GM19467 (cell line): ENCODE measurements around the gene RCBTB2.

Experiments used
- ATAC-seq: cut with Tn5 transposase; IDR thresholded peaks from one replicate; pipeline ENCODE4 v1.9.1; 2021; ENCODE audit warnings: mild to moderate bottlenecking, moderate library complexity; ENCODE audit not compliant: unreplicated experiment

The RCBTB2 gene

DNA sequence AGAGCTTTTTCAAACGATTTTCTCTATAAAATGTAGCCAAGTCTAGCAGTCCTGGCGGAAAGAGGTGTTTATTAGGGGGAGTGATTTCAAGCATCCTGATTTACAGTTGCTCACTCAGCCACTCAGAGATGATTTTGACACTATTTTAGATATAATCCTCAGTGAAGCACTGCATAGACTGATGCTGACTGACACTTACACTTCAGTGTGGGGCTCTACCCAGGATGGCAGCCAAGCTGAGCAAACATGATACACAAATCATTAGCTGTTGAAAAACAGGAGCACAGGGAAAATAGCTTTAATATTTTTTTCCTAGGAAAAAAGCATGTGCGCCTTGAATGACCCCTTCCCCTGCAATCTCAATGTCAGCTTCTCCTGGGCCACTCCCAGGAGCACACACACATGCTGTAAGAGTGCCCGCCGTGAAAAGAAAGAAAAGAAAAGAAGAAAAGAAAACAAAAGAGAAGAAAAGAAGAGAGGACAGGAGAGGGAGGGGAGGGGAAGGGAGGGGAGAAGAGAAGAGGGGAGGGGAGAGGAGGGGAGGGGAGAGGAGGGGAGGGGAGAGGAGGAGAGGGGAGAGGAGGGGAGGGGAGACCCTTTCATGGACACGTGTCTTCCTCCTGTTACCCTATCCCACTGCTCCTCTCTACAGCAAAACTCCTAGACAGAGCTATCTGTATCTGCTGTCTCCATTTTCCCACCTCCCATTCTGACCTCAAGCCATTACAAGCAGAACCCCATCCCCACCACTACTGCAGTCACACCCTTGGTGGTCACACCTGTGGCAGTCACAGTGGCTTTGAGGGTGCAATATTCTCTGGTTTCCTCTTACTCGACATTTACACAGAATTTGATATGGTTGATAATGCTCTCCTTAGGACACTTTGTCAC lies 36.4 kb downstream of the RCBTB2 start:
- ATAC-seq, result no peak

DNA sequence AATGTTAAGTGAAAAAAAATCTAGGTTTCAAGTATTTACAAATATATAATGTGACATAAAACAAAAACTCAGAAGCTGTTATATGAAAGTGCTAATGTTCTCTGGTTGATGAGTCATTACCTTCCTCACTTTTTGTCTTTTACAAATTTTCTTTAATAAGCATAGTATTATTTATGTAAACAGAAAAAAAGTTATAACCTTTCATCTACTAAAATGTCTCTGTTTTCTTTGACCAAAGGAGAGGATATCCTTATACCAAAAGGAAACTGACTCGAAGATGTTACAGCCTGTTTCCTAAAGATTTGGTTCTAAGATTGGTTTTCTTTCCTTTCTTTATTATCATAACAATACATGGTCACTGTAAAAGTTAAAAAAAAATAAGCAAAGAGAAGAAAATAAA lies 38.0 kb downstream of the RCBTB2 start:
- no peak for ATAC-seq

DNA sequence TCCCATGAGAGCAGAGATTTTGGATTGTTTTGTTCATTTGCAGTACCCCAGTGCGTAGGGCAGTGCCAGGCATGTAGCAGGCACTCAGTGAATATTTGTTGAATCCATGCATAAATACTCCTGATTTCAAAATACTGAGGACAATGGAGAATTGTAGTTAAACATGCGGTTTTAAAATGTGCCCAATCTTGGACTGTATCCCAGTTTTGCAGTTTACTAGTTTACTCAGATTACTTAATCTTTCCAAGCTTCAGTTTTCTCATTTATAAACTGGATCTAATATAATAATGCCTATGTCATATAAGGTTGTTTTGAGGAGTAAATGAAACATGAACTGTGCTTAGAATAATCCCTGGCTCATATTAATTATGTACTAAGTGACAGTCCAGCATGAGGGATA lies 39.0 kb downstream of the RCBTB2 start:
- ATAC-seq, result no peak

DNA sequence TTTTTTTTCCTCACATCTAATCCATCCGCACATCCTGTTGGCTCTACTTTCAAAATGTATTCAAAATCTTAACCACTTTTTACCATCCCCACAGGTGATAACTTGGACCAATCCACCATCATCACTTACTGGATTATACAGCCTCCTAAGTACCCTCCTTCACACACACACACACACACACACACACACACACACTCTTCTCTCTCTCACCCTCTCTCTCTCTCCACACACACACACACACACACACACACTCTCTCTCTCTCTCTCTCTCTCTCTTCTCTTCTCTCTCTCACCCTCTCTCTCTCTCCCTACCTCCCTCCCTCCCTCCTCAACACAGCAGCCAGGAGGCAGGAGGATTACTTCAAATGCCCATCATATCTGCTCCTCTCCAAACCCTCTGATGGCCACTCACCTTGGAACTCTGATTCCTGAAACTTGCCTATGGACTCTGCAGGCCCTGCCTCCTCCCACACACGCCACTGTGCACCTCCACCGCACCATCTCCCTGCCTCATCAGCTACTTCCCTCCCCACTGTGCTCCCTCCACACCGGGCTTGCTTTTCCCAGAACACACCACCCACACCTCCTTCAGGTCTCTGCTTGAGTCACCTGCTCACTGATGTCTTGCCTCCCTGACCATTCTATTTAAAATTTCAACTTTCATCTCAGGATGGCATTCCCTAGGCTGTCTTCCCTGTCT lies 39.7 kb downstream of the RCBTB2 start:
- no peak for ATAC-seq

DNA sequence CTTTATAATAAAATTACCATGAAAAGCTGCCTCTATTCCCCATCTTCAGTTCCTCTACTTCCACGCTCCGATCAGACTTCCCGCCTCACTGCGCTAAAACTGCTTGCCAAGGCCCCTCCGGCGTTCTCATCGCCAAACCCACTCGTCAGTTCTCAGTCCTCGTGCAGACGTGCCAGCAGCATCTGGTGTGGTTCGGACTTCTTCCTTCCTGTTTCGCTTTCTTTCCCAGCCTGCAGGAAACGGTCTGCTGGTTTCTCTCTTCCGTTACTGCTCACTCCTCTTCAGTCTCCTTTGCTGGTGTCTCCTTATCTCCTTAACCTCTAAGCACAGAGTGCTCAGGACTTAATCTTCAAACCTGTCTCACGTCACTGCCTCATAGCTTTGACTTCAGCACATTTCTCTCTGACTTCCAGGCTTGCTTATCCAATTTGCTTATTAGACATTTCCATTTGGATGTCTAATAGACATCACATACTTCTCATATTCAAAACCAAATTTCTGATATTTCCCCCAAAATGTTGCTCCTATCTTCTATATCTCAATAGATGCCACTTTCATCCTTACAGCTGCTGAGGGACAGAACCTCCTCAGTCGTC lies 40.3 kb downstream of the RCBTB2 start:
- peak; percentile 82 for ATAC-seq

DNA sequence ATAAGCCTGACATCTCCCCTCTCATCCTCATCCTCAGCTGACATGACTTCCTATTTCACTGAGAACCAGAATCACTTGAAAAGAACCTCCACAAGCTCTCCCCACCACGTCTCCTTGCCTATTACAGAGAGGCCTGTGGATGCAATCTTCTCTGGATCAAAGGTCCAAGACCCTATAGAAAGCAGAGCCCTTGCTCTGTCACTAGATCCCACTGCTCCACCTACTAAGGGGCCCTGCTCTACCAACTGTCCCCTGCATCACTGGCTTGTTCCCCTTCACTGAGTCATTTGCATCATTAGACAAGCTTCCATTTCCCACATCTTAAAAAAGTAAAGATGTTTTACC lies 40.8 kb downstream of the RCBTB2 start:
- peak; percentile 49 for ATAC-seq

DNA sequence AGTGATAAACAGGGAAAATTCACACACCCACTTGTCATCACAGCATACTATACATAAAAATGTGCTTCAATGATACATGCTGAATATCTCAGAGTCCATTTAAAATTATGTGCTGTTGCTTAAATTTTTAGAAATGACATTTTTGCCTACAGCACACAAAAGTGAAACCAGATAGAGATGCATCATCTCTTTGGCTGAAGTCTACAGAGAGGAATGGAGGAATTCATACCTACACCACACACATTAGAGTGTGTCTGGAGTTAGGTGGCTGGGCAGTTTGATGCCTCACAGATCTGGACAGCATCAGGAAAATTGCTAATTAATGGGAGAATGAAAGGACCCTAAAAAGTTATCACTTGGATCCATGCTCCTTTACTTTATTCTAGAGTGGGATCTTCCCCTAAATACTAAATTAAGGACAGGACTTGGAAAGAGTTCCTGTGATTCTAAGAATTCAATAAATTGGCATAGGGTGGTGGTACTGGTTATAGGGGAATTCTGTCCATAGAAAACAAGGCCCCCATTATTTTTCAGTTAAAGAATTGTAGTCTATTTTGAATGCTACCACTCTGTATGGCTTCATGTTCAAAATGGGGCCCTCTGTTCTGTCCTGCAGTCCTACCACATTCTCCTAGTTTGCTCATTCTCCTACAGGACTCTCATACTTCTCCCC lies 41.3 kb downstream of the RCBTB2 start:
- ATAC-seq, result no peak

DNA sequence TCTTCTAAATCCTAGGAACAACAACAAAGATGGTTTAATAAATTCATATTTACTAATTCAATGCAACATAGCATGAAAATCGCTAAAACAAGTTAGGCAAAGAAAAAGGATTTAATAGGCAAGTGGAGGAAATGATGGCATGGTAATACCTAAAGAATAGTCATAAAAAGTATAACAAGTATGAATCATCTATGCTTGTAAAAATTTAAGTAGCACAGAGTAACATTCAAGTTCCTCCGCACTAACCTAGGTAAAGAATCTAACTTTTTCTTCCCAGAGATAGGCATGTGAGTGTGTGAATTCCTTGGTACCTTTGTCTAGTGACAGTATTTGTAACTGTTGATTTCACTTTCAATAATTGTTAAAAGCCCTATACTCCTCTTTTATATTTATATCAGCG lies 42.6 kb downstream of the RCBTB2 start:
- no peak for ATAC-seq

DNA sequence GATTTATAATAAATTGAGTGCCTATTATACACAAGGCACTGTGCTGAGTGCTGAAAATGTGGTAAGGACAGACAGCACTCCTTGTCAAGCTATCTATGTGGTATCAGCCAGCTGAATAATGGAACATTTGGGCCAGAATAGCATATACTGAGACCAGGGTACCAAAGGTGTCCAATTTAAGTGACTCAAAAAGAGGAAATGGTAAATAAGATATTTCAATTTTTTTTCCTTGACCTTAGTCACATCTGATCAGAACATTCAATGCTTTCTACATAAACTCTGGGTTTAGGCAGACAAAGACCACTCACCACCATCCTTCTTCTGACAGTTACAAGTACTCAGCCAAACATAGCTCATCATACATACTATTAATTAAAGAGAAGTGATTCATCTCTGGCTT lies 43.2 kb downstream of the RCBTB2 start:
- no peak for ATAC-seq

DNA sequence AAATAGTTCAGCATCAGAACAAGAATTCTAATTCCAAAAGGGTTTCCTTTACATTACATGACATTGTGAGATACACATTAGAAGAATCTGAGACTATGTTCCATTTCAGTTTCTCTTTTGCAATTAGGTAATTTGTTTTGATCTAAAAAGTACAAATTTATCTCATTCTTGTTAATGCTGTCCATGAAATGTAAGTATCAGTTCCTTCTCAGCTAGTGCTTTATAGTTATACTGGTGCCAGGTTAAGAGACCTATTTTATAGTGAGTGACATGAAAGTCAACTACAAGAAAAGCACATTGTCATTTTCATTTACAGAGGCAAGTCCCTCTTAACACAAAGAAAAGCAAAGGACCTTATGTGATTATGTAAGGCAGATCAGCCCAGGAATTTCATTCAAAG lies 43.9 kb downstream of the RCBTB2 start:
- ATAC-seq, result no peak

DNA sequence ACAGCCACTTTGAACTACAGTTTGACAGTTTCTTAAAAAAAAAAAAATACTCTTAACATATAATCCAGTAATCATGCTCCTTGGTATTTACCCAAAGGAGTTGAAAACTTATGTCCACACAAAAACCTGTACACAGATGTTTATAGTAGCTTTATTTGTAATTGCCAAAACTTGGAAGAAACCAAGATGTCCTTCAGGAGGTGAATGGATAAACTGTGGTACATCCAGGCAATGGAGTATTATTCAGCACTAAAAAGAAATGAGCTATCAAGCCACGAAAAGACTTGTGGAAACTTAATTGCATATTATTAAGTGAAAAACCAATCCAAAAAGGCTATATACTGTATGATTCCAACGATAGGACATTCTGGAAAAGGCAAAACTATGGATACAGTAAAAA lies 44.9 kb downstream of the RCBTB2 start:
- no peak for ATAC-seq

DNA sequence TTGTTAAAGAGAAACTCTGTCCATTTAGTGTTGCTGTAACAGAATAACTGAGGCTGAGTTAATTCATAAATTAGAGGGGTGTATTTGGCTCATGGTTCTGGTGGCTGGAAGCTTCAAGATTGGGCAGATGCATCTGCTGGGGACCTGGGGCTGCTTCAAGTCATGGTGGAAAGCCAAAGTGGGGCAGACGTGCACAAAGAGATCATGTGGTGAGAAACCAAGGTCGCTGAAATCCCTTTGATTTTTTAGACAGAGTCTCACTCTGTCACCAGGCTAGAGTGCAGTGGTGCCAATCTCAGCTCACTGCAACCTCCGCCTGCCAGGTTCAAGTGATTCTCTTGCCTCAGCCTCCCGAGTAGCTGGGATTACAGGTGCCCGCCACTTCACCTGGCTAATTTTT lies 46.0 kb downstream of the RCBTB2 start:
- no peak for ATAC-seq

DNA sequence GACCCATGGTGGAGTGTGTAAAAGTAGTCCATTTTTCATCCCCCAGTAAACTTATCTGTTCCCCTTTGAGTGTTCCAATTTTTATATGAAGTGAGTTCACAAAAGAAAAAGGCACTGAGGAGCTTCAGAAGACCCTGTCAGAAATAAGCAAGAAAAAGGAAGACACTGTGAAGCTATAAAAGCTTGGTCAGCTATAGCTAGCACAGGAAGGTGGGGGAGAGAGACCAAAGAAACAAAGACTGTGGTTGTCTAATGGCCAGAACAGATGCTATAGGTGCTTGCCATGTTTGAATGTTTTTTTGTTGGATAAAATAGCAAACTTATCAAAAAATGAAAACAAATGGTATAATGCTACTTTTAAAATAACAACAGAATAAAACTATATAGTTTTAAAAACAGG lies 46.5 kb downstream of the RCBTB2 start:
- no peak for ATAC-seq

DNA sequence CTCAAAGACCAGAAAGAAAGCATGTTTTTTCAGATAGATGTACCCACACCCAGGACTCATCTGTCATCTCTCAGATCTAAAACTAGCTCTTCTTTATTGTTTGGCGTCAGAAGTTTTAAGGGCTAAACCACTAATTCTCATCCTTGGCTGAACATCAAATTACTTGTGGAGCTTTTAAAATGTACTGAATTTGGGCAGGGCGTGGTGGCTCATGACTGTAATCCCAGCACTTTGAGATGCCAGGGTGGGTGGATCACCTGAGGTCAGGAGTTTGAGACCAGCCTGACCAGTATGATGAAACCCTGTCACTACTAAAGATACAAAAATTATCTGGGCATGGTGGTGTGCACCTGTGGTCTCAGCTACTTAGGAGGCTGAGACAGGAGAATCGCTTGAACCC lies 47.4 kb downstream of the RCBTB2 start:
- ATAC-seq, result no peak

DNA sequence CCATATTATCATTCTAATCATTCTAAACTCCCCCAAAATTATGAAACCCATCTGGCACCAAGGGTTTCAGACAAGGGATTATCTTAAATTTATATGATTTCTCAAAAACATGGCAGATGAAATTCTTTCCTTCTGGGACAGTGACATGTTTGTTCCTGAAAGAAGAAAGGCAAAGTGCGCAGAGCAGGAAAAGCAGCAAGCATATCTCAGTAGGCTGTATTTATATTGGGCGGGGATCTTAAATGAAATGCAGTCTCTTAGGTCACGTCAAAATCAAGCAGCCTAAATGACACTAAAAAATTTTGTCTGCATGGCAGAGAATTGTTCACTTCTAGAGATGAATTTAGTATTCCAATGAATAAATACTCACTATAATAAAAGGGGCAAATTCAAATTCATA lies 49.3 kb downstream of the RCBTB2 start:
- no peak for ATAC-seq

DNA sequence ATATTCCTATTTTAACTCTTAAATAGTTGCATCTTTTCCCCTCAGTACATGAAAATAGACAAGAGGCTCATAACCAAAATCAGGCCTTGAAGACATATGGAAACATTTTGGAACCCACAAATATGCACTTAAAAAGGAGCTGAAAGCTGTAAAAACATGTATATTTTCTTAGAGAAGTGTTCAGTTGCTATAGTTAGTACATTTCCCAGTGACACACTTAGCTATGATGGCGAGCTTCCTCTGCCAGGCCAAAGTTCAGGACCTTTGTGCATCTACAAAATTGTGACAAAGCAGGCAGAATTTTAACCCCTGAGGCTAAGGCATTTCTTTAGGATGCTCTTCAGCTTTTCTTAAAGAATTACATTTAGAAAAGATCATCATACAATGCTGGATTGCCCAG lies 54.5 kb downstream of the RCBTB2 start:
- no peak for ATAC-seq

DNA sequence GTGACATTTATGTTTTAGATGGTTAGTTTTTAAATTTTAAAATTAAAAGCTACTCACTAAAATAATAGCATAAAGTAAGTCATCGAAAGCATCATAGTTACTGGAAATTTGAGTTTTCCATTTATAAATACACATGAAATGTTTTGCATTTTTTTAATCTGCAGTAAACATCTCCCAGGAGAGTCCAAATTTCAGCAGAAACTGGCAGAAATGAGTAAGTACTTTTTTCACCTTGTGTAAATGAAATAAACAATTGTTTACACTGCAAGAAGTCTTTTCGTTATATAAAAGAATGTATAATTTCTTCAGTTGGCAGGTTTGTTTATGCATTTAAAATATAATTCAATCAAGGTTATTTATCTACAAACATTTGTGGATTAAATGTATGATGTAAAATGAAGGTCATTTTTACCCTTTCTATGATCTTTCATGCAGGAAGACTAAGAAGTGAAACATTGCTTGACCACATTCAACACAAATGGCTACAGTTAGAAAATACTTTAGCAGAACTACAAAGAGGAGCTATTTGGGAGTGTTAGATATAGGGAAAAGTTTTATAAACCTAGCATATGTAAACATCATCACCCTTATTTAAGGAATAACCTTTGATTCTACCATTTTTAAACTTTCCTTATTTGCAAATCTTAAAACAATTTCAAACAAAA lies 55.6 kb downstream of the RCBTB2 start:
- ATAC-seq, result no peak

DNA sequence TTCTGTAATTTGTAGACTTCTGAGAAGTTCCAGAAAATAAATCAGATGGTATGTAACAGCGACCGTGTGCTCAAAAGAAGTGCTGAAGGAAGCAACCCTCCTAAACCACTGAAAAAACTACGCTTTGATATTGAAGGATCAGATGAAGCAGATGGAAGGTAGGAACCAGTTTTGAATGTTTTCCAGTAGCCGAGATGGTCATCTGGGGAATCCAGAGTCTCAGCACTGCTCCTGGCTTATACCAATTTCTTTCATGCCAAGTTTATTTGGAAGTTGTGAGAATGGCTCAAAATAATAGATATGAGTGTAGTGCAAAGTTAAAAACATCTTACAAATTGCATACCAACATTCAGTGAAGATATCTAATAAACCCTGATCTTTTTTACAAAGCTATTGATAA lies 56.2 kb downstream of the RCBTB2 start:
- ATAC-seq, result no peak

DNA sequence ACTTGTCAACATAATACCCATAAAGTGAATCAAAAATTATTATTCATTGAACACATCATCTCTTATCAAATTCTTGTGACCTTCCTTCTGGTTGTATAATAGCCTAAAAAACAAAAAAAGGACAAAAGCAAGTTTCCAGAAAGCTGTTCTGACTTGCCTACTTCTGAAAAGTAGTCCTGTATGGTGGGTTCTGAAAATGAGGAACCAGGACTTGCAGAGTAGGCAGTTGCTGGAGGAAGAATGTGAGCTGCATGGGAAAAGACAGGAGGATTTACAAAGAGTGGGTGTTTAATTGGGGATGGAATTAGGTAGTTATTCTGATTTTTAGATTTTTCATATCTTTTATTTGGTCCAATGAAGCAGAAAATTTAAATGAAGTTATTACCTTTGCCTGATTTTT lies 56.7 kb downstream of the RCBTB2 start:
- no peak for ATAC-seq

DNA sequence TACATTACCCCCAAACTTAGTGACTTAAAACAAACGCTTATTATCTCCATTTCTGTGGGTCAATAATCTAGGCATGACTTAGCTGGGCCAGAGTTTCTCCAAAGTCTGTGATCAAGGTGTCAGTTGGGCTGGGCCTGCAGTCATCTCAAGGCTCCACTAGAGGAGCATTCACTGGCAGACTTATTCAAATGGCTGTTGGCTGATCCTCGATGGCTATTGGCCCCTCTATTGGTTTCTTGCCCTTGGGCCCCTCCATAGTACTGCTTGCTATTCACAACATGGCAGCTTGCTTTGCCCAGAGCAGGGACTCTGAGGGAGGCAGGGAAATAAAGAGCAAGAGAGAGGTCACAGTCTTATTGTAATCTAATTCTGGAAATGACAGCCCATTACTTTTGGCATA lies 57.6 kb downstream of the RCBTB2 start:
- no peak for ATAC-seq

DNA sequence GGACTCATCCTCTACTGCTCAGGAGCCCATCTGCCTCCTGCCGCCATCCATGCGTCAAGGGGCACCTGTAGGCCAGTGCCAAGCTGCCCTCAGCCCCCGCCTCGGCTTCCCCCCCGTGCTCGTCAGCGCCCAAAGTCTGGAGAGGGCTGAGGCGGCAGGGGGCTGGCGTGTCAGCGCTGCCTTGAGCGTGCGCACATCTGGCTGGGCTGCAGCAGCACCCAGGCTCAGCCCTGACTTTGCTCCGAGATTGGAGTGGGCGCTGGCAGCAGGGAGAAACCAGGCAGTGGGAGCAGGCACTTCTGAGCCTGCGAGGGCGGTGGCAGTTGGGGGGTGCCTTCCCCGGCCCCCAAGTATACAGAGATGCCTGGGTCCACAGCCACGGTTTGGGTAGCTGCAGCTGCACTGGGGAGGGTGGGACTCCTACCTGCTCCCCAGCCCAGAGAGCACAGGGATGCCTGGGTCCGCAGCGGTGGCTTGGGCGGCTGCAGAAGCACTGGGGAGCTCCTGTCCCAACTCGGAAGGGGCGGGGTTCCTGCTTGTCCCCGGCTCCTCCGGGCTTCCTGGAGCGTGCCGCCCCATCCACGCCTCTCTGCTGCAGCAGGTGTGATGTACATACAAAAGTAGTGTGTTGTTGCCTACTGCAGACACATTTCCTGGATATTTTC lies 75.2 kb downstream of the RCBTB2 start:
- ATAC-seq, result no peak
